ENCODE results near the gene ARHGAP6. TPM values are rescaled to one million over a fixed set of nuclear protein-coding genes. Genes with fewer than 3 reads are reported as not detected.
A peak's percentile ranks its signal among the peaks of the same experiment; 100 is the strongest.

Gene ARHGAP6
- total RNA-seq, 1 donor from 2014 or later = 33.6 TPM

DNA sequence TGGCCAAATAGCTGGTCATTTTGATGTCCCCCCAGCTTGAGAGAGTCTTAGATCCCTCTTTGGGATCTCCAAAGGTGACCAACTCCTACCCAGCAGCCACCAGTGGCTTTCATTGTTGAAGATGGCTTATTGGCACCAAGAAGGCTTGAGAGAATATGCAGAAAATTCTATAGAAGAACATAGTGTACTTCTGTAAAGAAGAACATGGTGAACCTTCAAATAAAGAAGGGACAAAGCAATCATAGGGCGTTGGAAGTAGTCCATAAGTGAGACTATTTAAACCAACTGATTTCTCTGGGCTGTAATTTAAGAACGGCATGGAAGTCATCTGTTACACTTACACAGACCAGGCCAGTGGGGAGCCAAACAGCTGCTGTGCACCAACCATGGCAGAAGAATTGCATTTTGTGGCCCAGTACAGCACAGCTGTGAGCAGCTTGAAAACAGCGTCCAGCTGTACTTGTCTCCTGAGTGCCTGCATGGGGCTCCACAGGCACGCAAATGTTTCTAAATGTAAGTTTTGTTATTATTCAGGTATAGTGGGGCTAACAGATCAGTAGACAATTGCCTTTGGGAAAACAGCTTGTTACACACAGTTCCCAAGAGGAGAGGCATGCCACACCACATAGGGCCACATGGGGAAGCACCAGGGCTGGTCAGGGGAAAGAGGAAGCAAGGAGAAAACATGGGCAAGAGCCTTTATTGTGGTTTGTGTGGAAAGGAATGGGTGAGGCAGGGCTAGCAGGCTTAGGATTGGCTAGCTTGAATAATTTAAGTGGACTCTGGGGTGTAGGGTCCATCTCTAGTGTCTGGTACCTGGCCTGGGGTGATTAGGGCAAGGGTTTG lies 125.0 kb downstream of the ARHGAP6 start:
- no peaks in the 10 kb centered on the region for H3K4me1 ChIP-seq
- DNase-seq (ENCODE audit: low spot score in 2 of 2) = no peak
- H3K27me3 ChIP-seq = no peaks in the 10 kb centered on the region
- no peak overlapping the region for H3K4me3 ChIP-seq
- H3K9me3 ChIP-seq = no peaks in the 10 kb centered on the region
- no peak overlapping the region for H3K27ac ChIP-seq
- intact Hi-C loops (cut with DNase I) = no loop called here
- no peaks in the 10 kb centered on the region for H3K36me3 ChIP-seq
- TF ChIP-seq, protein P1, sequence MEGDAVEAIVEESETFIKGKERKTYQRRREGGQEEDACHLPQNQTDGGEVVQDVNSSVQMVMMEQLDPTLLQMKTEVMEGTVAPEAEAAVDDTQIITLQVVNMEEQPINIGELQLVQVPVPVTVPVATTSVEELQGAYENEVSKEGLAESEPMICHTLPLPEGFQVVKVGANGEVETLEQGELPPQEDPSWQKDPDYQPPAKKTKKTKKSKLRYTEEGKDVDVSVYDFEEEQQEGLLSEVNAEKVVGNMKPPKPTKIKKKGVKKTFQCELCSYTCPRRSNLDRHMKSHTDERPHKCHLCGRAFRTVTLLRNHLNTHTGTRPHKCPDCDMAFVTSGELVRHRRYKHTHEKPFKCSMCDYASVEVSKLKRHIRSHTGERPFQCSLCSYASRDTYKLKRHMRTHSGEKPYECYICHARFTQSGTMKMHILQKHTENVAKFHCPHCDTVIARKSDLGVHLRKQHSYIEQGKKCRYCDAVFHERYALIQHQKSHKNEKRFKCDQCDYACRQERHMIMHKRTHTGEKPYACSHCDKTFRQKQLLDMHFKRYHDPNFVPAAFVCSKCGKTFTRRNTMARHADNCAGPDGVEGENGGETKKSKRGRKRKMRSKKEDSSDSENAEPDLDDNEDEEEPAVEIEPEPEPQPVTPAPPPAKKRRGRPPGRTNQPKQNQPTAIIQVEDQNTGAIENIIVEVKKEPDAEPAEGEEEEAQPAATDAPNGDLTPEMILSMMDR (IDR thresholded peaks at IDR 0.05) = no peak

- Histone ChIP-seq H3K27me3 (no peaks in the 10 kb centered on the region), H3K4me1 (no peaks in the 10 kb centered on the region), H3K4me3 (no peak overlapping the region), H3K27ac (no peak overlapping the region), H3K9me3 (no peaks in the 10 kb centered on the region), H3K36me3 (no peaks in the 10 kb centered on the region)
- TF ChIP-seq, protein P1 (IDR thresholded peaks at IDR 0.05) = no peak
- intact Hi-C loops (cut with DNase I) = loop anchor here (5.0 kb wide), 1 partner anchor 130 kb away; the partner anchor contains the start of gene ARHGAP6
- DNase-seq (ENCODE audit: low spot score in 2 of 2) = no peak
Observed at GRCh38 chrX:11537141-11537540, 128.6 kb downstream of the ARHGAP6 start.

DNA sequence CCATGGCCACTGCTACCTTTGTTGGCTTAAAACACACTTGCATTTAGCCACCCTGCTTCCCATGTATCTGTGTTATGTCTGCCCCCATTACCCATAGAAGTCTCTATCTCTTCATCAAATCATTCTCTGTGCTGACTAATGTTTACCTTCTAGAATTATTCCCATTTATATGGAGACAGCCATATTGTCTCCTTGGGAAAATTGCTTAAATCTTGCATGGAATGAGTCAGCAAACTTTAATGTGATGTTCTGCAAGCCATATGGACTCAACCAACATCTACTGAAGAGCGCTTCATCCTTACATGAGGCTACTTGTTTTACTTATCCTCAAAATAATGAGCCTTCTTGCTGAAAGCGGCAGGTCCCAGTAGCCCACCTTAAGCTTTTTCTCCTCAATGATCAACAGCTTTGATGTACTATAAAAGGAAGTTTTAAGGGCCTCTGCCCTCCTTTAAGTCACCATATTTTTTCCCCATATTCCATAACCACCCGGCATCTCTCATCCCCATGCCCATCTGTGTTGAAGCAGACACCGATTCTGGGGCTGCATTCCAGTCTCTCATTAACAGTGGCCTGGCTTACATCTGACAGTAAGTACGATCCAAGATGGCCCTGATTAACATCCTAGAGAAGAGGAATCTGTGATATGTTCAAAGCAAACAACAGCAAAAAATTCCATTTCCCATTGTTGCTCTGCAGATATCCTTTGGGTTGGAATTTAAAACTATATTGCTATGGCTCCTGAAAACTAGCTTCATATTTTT lies 130.4 kb downstream of the ARHGAP6 start:
- TF ChIP-seq, protein P1 (IDR thresholded peaks at IDR 0.05) = no peak
- H3K4me3 ChIP-seq = no peak overlapping the region
- no peak for DNase-seq (ENCODE audit: low spot score in 2 of 2)
- intact Hi-C loops (cut with DNase I) = loop anchor here (5.0 kb wide), 1 partner anchor 132 kb away; the partner anchor contains the start of gene ARHGAP6
- H3K9me3 ChIP-seq = no peaks in the 10 kb centered on the region
- no peaks in the 10 kb centered on the region for H3K27me3 ChIP-seq
- H3K4me1 ChIP-seq = no peaks in the 10 kb centered on the region
- H3K36me3 ChIP-seq = no peaks in the 10 kb centered on the region
- no peak overlapping the region for H3K27ac ChIP-seq

DNA sequence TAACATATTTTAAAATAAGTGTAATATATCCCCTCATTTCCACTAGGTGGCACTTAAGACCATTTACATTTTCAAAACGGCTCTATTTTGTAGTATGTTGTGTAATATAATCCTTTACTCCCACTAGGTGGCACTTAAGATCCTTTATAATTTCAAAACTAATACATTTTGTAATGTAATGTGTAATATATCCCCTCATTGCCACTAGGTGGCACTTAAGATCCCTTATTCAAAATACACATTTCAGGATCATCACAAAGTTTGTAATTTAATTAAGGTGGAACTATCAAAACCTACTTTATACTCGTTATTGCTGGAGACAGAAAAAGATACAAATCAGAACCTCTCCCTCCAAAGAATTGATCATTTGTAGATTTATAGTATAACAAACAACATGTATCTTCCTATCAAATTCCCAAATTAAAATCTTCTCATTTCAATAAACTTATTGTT lies 132.5 kb downstream of the ARHGAP6 start:
- Histone ChIP-seq H3K4me3 (no peak overlapping the region), H3K9me3 (no peaks in the 10 kb centered on the region), H3K27ac (no peak overlapping the region), H3K27me3 (no peaks in the 10 kb centered on the region), H3K36me3 (no peaks in the 10 kb centered on the region), H3K4me1 (no peaks in the 10 kb centered on the region)
- DNase-seq (ENCODE audit: low spot score in 2 of 2) = no peak
- intact Hi-C loops (cut with DNase I) = loop anchor here (1.0 to 5.0 kb wide), 3 partner anchors 152 to 224 kb away; partner anchors contain the start of gene MSL3
- TF ChIP-seq, protein P1 (IDR thresholded peaks at IDR 0.05) = peak; percentile 74 to 87 (median 77)

GRCh38 chrX:11532291-11533078 lies 133.2 kb downstream of the ARHGAP6 start:
- Histone ChIP-seq H3K36me3 (no peaks in the 10 kb centered on the region), H3K27ac (no peak overlapping the region), H3K4me3 (no peak overlapping the region), H3K4me1 (no peaks in the 10 kb centered on the region), H3K27me3 (no peaks in the 10 kb centered on the region), H3K9me3 (no peaks in the 10 kb centered on the region)
- DNase-seq (ENCODE audit: low spot score in 2 of 2) = no peak
- intact Hi-C loops (cut with DNase I) = loop anchor here (1.0 to 5.0 kb wide), 4 partner anchors 152 to 238 kb away; partner anchors contain the start of gene MSL3
- TF ChIP-seq, protein P1 (IDR thresholded peaks at IDR 0.05) = no peak

All from ascending aorta (tissue), 2 donors.